Measurements from ENCODE around the gene RIPOR2. TPM values are rescaled to one million over a fixed set of nuclear protein-coding genes. Genes with fewer than 3 reads are reported as not detected.

RIPOR2 gene
- total and polyA plus RNA-seq, 4 donors, result 1.6 to 10.9 (median 3.7) TPM

DNA sequence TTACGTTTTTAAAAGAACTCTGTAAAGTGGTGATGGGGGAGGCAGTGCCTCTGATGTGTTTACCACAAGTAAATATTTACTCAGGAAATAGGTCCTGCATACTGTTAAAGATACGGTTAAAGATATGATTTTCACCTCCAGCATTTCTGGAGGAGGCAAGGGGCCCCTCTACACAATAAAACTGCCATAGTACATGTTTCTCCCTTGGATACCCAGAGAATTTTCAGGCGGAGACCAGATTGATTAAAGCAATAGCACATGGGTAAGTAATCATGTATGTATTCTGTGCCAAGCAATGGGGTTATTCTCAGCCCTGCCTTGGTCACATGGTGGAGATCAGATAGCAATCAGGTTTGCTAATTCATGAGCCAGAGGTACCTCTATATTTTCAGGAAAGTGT is 9.6 kb downstream of the RIPOR2 start:
- H3K27me3 ChIP-seq (ENCODE audit: control insufficient read depth in 4 of 4, insufficient read depth in 4 of 4, low read length in 3 of 4), result peaks cover 0 to 2% (median 0%) of the 10 kb centered on the region in 4 donors
- DNase-seq (ENCODE audit: low spot score), result no peak
- no peaks in the 10 kb centered on the region for H3K9me3 ChIP-seq (ENCODE audit: control insufficient read depth in 4 of 4, low read length in 3 of 4)
- H3K4me1 ChIP-seq (ENCODE audit: control insufficient read depth in 4 of 4, insufficient read depth in 4 of 4, low read length in 3 of 4), result no peaks in the 10 kb centered on the region
- H3K4me3 ChIP-seq (ENCODE audit: low read depth in 1 of 3, low read length in 3 of 3), result no peak overlapping the region
- H3K36me3 ChIP-seq (ENCODE audit: control insufficient read depth in 4 of 4, insufficient read depth in 3 of 4, low read depth in 1 of 4, low read length in 3 of 4), result no peaks in the 10 kb centered on the region
- TF ChIP-seq HNF4G (IDR thresholded peaks at IDR 0.05) (no peak), GABPA (IDR thresholded peaks at IDR 0.05 in 1 of 2, conservative IDR thresholded peaks at IDR 0.05 in 1 of 2) (no peak), MAX (IDR thresholded peaks at IDR 0.05) (no peak), TAF1 (conservative IDR thresholded peaks at IDR 0.05) (no peak), RAD21 (IDR thresholded peaks at IDR 0.05) (no peak), HNF4A (conservative IDR thresholded peaks at IDR 0.05) (no peak), EGR1 (IDR thresholded peaks at IDR 0.05; ENCODE audit: low read depth in 2 of 2) (no peak), FOXA2 (IDR thresholded peaks at IDR 0.05) (no peak), YY1 (IDR thresholded peaks at IDR 0.05) (no peak), SP1 (IDR thresholded peaks at IDR 0.05) (no peak), JUND (IDR thresholded peaks at IDR 0.05) (no peak), FOXA1 (IDR thresholded peaks at IDR 0.05) (no peak), RXRA (IDR thresholded peaks at IDR 0.05) (no peak), ATF3 (IDR thresholded peaks at IDR 0.05) (no peak), CTCF (IDR thresholded peaks at IDR 0.05; ENCODE audit: low read depth, low read length, missing input control) (no peak)
- TF ChIP-seq, protein P1, sequence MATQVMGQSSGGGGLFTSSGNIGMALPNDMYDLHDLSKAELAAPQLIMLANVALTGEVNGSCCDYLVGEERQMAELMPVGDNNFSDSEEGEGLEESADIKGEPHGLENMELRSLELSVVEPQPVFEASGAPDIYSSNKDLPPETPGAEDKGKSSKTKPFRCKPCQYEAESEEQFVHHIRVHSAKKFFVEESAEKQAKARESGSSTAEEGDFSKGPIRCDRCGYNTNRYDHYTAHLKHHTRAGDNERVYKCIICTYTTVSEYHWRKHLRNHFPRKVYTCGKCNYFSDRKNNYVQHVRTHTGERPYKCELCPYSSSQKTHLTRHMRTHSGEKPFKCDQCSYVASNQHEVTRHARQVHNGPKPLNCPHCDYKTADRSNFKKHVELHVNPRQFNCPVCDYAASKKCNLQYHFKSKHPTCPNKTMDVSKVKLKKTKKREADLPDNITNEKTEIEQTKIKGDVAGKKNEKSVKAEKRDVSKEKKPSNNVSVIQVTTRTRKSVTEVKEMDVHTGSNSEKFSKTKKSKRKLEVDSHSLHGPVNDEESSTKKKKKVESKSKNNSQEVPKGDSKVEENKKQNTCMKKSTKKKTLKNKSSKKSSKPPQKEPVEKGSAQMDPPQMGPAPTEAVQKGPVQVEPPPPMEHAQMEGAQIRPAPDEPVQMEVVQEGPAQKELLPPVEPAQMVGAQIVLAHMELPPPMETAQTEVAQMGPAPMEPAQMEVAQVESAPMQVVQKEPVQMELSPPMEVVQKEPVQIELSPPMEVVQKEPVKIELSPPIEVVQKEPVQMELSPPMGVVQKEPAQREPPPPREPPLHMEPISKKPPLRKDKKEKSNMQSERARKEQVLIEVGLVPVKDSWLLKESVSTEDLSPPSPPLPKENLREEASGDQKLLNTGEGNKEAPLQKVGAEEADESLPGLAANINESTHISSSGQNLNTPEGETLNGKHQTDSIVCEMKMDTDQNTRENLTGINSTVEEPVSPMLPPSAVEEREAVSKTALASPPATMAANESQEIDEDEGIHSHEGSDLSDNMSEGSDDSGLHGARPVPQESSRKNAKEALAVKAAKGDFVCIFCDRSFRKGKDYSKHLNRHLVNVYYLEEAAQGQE (IDR thresholded peaks at IDR 0.05), result no peak
- no peak overlapping the region for H3K27ac ChIP-seq (ENCODE audit: low read depth in 1 of 2, low read length in 2 of 2)
- no peak overlapping the region for H3K9ac ChIP-seq (ENCODE audit: low read depth in 1 of 2, low read length in 2 of 2)
- WGBS, result 31% methylated on average over 3 of the region's 3 CpGs

GRCh38 chr6:24925661-24926060 is 10.1 kb downstream of the RIPOR2 start:
- H3K27me3 ChIP-seq (ENCODE audit: control insufficient read depth in 4 of 4, insufficient read depth in 4 of 4, low read length in 3 of 4), result peaks cover 0 to 2% (median 0%) of the 10 kb centered on the region in 4 donors
- H3K36me3 ChIP-seq (ENCODE audit: control insufficient read depth in 4 of 4, insufficient read depth in 3 of 4, low read depth in 1 of 4, low read length in 3 of 4), result no peaks in the 10 kb centered on the region
- H3K9me3 ChIP-seq (ENCODE audit: control insufficient read depth in 4 of 4, low read length in 3 of 4), result no peaks in the 10 kb centered on the region
- H3K4me1 ChIP-seq (ENCODE audit: control insufficient read depth in 4 of 4, insufficient read depth in 4 of 4, low read length in 3 of 4), result no peaks in the 10 kb centered on the region
- DNase-seq (ENCODE audit: low spot score), result no peak
- H3K27ac ChIP-seq (ENCODE audit: low read depth in 1 of 2, low read length in 2 of 2), result no peak overlapping the region
- no peak for TF ChIP-seq FOXA1 (IDR thresholded peaks at IDR 0.05)
- H3K9ac ChIP-seq (ENCODE audit: low read depth in 1 of 2, low read length in 2 of 2), result no peak overlapping the region
- no peak overlapping the region for H3K4me3 ChIP-seq (ENCODE audit: low read depth in 1 of 3, low read length in 3 of 3)

Data from liver (tissue), 9 donors.